Mesothelial cell of epicardium (in vitro differentiated cells): Measurements from ENCODE around the gene LCN1. TPM values are rescaled to one million over a fixed set of nuclear protein-coding genes. Genes with fewer than 3 reads are reported as not detected.
"Not testable (repeated sequence)": the region's sequence is repeated elsewhere in the genome, so short reads cannot be mapped to it uniquely, and the experiment has no call there.

ENCODE experiments used
- DNase-seq, 2 experiments: peaks; one replicate each; pipeline ENCODE4 v3.0.0; 2021; ENCODE audit warnings: low spot score in 2 of 2; ENCODE audit not compliant: unreplicated experiment in 2 of 2
- H3K27ac Mint-ChIP-seq: 2 replicates; pipeline ENCODE4 v1.8.0; 2021; ENCODE audit warnings: mixed read lengths
- H3K27me3 Mint-ChIP-seq: 2 replicates; pipeline ENCODE4 v1.8.0; 2021; ENCODE audit warnings: low read depth, mixed read lengths
- H3K36me3 Mint-ChIP-seq: 2 replicates; pipeline ENCODE4 v1.8.0; 2021; ENCODE audit warnings: mixed read lengths
- H3K4me1 Mint-ChIP-seq: 2 replicates; pipeline ENCODE4 v1.8.0; 2021; ENCODE audit warnings: mixed read lengths
- H3K4me3 Mint-ChIP-seq: 2 replicates; pipeline ENCODE4 v1.8.0; 2021; ENCODE audit warnings: mild to moderate bottlenecking, moderate library complexity, mixed read lengths
- H3K9me3 Mint-ChIP-seq: 2 replicates; pipeline ENCODE4 v1.8.0; 2021; ENCODE audit warnings: mixed read lengths
- total RNA-seq: library from RNA; stranded (reverse); gene quantifications from 3 replicates; pipeline ENCODE4 v1.2.1, GENCODE V29; 2021
- TF ChIP-seq, protein P1 (sequence below): fragments of 200-600 bp; sonication (generic); IDR thresholded peaks from one replicate; pipeline ENCODE4 v1.5.0; 2021; ENCODE audit warnings: antibody characterized with exemption; ENCODE audit not compliant: unreplicated experiment

Gene LCN1
- total RNA-seq, 1 donor from 2014 or later, result not detected

DNA sequence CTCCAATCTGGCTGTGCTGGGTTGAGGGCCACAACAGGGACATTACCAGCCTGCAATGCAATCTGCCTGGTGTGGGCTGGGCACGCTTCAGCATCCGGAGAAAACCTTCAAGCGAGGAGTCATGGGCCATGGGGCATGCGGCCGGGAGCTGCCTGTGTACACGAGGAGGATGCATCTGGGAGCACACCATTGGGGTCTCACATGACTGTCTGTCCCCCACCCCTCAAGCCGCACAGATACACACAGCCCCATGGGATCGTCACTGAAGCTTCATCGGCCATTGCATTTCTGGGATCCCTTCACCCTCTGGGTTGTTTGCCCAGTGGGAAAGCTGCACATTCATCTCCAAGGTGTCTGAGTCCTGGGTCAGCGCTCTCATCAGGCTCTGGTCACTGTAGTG is 9.9 kb downstream of the LCN1 start:
- Mint-ChIP-seq H3K4me1 (peaks cover 7% of the 10 kb centered on the region), H3K4me3 (no peak overlapping the region), H3K27ac (no peak overlapping the region), H3K36me3 (no peaks in the 10 kb centered on the region), H3K9me3 (peaks cover 13% of the 10 kb centered on the region), H3K27me3 (no peaks in the 10 kb centered on the region)
- no peak for DNase-seq
- TF ChIP-seq, protein P1, sequence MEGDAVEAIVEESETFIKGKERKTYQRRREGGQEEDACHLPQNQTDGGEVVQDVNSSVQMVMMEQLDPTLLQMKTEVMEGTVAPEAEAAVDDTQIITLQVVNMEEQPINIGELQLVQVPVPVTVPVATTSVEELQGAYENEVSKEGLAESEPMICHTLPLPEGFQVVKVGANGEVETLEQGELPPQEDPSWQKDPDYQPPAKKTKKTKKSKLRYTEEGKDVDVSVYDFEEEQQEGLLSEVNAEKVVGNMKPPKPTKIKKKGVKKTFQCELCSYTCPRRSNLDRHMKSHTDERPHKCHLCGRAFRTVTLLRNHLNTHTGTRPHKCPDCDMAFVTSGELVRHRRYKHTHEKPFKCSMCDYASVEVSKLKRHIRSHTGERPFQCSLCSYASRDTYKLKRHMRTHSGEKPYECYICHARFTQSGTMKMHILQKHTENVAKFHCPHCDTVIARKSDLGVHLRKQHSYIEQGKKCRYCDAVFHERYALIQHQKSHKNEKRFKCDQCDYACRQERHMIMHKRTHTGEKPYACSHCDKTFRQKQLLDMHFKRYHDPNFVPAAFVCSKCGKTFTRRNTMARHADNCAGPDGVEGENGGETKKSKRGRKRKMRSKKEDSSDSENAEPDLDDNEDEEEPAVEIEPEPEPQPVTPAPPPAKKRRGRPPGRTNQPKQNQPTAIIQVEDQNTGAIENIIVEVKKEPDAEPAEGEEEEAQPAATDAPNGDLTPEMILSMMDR, result no peak

DNA sequence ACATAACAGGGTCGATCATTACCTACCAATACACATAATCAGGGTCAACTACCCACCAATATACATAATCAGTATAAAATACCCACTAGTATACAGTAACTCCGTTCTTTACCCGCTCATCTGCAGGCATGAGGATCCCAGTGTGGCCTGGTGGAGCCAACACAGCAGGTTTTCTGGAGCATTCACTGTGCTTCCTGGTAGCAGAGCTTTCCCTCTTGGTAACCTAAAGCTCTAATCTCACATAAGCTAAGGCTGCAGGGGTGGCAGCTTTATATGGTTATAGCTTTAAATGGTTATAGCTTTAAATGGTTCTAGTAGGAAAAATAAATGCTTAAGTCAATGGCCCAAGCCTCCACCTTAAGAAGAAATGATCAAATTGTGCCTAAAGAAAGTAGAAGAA is 11.9 kb downstream of the LCN1 start:
- Mint-ChIP-seq H3K9me3 (peaks cover 13% of the 10 kb centered on the region), H3K27me3 (no peaks in the 10 kb centered on the region), H3K4me1 (peaks cover 10% of the 10 kb centered on the region), H3K27ac (no peak overlapping the region), H3K4me3 (no peak overlapping the region), H3K36me3 (no peaks in the 10 kb centered on the region)
- TF ChIP-seq, protein P1, result no peak
- peak in 1 of 2 experiments; percentile 24 for DNase-seq

DNA sequence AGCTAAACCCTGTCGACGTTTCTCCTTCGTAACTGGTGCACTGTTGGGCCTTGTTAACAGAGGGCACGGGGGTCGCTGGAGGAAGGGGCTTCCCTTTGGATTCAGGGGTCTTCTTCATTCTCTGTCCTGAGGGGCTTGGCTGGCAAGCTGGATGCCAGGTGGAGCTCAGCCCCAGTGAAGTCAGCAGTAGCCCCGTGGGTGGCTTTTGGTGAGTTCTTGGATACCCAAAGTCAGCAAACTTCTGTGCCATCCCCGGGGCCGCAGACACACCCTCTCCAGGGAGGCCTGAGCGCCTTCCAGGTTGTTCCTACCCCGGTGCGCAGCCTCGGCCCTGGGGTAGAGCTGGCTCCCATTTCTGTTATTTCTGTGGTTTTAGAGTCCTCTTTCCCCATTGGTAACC is 12.4 kb downstream of the LCN1 start:
- Mint-ChIP-seq H3K4me1 (peaks cover 10% of the 10 kb centered on the region), H3K36me3 (no peaks in the 10 kb centered on the region), H3K9me3 (peaks cover 13% of the 10 kb centered on the region), H3K4me3 (no peak overlapping the region), H3K27ac (no peak overlapping the region), H3K27me3 (no peaks in the 10 kb centered on the region)
- DNase-seq, result peak in 1 of 2 experiments; percentile 32
- TF ChIP-seq, protein P1, result no peak

DNA sequence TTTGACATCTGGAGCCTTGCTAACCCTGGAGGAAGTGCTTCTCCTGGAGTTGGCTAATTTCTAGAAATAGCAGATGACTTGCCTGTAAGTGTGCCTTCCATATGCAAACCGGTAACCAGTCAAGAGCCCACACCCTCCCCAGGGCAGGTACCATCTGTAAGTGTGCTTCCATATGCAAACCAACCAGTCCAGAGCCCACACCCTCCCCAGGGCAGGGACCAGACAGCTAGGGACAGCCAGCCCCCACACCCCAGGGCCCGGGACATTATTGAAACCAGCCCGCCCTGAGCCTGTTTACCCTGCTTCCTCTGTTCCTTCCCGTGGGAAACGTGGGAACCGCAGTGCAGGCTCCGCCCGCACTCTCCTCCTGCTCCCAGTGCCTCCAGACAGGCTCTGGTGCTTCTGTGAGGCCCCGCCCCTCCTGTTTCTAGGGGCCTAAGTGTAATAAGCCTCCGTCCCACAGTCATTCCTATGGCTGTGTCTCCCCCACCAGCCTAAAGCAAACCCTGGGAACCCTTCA is 13.0 kb downstream of the LCN1 start:
- Mint-ChIP-seq H3K4me1 (peaks cover 10% of the 10 kb centered on the region), H3K9me3 (peaks cover 11% of the 10 kb centered on the region)
- not testable (repeated sequence) for H3K4me3 Mint-ChIP-seq, H3K27me3 Mint-ChIP-seq, H3K27ac Mint-ChIP-seq, H3K36me3 Mint-ChIP-seq
- peak in 1 of 2 experiments; percentile 34 for DNase-seq

DNA sequence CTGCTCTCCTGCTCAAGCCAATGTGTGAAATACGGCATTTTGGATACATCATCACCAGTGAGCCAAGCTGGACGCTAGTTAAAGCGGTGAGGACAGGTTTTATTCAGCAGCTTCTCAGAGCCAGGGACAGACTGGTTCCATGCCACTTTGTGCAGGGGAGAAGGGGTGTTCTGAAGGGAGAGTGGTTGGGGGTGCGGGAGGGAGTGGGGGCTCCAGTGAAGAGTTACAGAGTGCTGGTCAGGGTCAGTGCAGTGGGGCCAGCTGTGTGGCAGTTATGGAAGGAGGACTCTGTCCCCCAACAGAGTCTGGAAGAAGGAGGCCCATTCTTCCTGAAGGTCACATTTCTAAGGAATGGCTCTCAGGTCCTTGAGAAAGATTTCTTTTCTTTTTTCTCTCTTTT is 13.6 kb downstream of the LCN1 start:
- not testable (repeated sequence) for H3K9me3 Mint-ChIP-seq, H3K4me3 Mint-ChIP-seq

DNA sequence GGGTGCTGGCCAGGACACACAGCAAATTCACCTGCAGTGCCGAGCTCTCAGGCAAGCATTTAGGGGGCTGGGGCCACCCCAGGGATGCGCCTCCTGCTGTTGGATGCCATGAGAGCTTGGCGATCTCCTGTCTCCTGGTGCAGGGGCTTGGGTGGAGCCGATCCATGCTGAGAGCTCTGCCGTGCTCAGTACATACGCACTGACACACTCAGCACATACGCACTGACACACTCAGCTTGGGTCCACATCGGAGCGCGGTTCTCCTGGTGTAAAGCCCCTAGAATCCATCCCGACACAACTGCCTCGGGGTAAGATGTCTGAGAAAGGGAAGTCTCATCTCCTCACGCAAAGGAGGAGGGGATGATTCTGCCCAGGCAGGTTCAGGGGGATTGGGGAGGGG is 14.4 kb downstream of the LCN1 start:
- not testable (repeated sequence) for H3K27ac Mint-ChIP-seq, H3K9me3 Mint-ChIP-seq, DNase-seq, H3K27me3 Mint-ChIP-seq, H3K36me3 Mint-ChIP-seq, H3K4me3 Mint-ChIP-seq
- peaks cover 10% of the 10 kb centered on the region for H3K4me1 Mint-ChIP-seq

More for the DNA sequence above, 13.6 kb downstream of the LCN1 start:
- peaks cover 10% of the 10 kb centered on the region for H3K4me1 Mint-ChIP-seq
- H3K27me3 Mint-ChIP-seq, H3K27ac Mint-ChIP-seq, H3K36me3 Mint-ChIP-seq, DNase-seq: not testable (repeated sequence)

DNA sequence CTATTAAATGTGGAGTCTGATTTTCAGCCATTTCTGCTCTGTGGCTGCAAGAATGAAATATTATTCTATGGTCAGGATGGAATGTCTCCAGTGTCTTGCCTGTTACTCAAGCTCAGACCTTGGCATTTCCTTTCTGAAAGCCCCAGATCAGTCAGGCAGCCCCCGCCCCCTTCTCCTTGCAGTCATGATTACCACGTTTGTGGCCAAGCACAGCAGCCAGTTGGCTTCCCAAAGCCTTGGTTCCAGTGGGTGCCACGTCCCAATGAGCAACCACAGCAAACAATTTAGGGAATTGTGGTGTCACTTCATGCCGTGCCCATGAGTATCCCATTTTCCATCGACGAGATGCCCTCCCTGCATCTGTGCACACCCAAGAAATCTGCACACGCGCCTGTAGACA is 15.0 kb downstream of the LCN1 start:
- H3K9me3 Mint-ChIP-seq, result no peaks in the 10 kb centered on the region
- no peak overlapping the region for H3K27ac Mint-ChIP-seq
- no peak overlapping the region for H3K4me3 Mint-ChIP-seq
- H3K27me3 Mint-ChIP-seq, result peaks cover 4% of the 10 kb centered on the region
- no peak for DNase-seq
- peaks cover 10% of the 10 kb centered on the region for H3K4me1 Mint-ChIP-seq
- no peaks in the 10 kb centered on the region for H3K36me3 Mint-ChIP-seq
- TF ChIP-seq, protein P1, result no peak

DNA sequence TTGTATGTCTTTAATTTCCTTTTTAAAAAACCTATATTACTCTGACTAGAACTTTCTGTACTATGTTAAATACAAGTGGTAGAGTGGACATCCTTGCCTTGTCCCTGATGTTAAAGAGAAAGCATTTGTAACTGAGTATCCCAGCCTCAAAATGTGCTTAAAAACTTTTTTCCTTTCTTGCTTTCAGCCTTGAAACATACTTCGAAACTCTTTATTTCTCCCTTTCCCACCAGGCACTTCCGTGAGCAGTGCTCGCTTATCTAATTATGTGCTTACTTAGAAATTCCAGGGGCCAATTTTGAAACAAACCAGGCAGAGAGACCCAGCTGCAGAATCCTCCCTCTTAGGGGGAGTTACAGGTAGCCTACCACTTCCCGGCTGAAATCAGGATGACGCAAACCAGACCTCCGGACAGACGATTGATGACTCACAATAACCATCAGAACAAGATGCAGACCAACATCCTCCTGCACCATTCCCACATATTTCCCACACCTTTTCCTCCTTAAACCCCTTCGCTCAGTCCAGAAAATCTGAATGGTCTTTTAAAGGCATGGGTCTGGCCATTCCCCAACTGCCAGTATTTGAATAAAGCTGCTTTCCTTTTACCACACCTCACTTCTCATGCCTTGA is 22.1 kb downstream of the LCN1 start:
- H3K27me3 Mint-ChIP-seq, H3K9me3 Mint-ChIP-seq, H3K36me3 Mint-ChIP-seq: not testable (repeated sequence)
- Mint-ChIP-seq H3K27ac (peak overlapping the region; percentile 95), H3K4me3 (peak overlapping the region; percentile 32), H3K4me1 (peaks cover 21% of the 10 kb centered on the region)
- DNase-seq, result peak in 1 of 2 experiments; percentile 54
